GM12873 (cell line): ENCODE data around the gene SH2D7.

ENCODE experiments used
- TF ChIP-seq, protein P1 (sequence below): IDR thresholded peaks from 2 replicates; pipeline ENCODE4 v1.5.1; 2012; ENCODE audit warnings: low read depth, mild to moderate bottlenecking, moderate library complexity, low read length, control low read depth; ENCODE audit not compliant: insufficient read depth; ENCODE audit errors: missing control alignments

The SH2D7 gene

DNA sequence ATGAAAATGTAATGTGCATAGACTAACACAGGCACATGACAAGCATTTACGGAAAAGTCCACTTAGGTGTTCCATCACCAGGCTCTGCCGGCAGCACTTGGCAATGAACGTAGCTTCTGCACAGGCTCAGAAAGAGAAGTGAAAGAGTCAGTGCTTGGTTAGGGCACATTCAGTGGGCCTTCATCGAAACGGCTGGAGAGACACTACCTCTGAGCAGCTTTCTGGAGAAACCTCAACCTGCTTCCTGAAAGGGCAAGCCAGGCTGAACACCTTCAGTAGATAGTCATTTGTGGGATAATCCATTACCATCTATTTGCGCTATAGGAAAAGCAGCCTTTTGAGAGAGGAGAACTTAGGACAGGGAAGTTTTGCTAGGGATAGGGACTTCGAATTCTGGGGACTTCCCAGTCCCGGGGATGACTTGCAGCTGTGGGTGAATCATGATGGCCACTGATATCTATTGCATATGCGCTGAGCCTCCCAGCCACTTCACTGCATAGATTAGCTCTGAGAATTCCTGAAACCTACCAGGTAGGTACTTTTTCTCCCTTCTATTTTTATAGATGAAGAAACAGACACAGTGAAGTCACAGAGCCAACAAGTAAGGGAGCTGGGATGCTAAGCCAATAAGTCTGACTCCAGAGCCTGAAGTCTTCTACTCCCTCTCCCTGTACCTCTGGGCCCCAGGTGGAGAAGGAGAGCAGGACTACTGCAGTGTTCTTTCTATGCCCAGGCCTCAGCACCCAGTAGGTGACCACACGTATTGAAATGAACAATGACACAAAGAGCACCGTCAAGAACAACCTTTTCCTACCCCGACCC, 4.2 kb upstream of the SH2D7 start:
- TF ChIP-seq, protein P1, sequence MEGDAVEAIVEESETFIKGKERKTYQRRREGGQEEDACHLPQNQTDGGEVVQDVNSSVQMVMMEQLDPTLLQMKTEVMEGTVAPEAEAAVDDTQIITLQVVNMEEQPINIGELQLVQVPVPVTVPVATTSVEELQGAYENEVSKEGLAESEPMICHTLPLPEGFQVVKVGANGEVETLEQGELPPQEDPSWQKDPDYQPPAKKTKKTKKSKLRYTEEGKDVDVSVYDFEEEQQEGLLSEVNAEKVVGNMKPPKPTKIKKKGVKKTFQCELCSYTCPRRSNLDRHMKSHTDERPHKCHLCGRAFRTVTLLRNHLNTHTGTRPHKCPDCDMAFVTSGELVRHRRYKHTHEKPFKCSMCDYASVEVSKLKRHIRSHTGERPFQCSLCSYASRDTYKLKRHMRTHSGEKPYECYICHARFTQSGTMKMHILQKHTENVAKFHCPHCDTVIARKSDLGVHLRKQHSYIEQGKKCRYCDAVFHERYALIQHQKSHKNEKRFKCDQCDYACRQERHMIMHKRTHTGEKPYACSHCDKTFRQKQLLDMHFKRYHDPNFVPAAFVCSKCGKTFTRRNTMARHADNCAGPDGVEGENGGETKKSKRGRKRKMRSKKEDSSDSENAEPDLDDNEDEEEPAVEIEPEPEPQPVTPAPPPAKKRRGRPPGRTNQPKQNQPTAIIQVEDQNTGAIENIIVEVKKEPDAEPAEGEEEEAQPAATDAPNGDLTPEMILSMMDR = no peak

DNA sequence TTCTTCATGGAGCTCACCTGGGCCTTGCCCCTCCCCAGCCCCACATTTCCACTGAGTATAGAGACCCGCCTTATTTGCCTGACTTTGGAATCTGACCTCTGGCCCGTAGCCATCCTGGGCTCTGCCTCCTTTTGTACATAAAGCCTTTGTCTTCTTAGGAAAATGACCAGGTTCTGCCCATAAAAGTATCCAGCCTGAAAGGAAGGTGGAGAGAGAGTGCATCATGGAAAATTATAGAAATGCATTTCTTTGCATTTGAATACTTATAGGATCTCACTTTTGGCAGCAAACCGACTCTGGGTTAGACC, 3.6 kb upstream of the SH2D7 start:
- TF ChIP-seq, protein P1 = no peak

DNA sequence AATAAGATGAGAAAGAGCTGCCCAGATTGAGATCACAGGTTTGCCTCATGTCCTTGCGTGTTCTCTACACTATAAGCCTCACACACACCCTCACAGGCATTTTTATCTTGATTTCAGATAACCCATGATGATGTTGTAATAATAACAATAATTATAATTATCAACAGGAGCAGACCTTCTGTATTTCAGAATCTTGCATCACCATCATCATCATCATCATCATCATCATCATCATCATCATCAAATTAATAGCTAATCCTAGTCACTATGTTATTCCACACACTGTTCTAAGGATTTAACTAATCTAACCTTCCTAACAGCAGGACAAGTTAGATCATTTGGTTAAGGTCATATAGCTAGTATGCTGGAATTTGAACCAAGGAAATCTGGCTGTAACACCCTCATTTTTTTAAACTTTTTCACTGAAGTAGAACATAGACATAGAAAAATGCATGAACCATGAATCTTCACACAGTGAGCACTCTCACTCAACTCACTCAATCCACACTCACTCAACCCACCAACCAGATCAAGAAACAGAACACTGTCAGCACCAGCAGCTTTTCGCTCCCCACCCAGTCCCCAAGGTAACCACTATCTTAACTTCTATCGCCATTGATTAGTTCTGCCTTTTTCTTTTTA, 1.8 kb upstream of the SH2D7 start:
- TF ChIP-seq, protein P1 = no peak

DNA sequence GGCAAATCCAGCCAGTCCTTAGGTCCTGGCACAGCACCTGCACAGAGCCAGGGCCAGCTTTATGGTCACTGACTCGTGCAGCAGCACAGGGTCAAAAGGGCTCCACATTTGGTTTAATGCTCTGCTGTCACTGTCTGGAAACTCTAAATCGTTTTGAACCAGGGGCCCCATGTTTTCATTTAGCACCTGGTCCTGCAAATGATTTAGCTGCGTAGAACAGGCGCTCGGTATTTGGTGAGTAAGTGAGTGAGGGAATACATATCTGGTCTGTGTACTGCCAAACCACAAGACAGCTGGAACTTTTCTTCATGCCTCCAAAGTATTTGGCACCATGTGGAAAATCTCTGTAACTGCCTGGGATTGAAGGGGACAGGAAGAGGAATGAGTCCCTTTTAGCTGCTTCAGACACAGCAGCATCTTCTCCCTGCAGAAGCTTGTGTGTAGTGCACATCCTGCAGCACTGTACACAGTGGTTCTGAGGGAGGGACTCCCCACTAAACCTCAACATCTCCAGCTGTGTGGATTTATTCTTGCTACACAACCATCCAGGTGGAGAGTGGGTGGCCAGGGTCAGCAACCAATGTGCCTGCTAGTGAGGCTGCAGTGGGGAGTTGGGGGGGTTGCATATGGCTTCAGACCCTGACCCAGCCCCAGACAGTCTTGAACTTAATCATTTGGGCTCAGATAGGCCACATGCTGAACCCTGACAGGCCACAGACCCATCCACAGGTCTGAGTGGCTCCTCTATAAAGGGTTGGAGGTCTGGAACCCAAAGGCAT, 1.1 kb downstream of the SH2D7 start:
- TF ChIP-seq, protein P1 = no peak

DNA sequence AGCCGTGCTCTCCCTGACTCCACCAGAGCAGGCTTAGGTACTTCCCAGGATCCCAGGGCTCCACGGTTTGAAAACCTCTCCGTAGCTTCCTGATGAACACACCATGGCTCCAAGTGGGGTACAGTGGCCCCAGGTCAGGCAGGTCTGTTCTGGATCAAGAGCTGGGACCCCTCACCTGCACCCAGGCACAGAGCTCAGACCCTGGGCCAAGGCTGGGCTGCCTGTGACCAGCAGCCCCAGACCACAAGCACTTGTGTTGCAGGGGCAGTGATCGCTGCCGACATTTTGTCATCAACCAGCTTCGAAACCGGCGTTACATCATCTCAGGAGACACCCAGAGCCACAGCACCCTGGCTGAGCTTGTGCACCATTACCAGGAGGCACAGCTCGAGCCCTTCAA, 5.3 kb downstream of the SH2D7 start:
- TF ChIP-seq, protein P1 = no peak

DNA sequence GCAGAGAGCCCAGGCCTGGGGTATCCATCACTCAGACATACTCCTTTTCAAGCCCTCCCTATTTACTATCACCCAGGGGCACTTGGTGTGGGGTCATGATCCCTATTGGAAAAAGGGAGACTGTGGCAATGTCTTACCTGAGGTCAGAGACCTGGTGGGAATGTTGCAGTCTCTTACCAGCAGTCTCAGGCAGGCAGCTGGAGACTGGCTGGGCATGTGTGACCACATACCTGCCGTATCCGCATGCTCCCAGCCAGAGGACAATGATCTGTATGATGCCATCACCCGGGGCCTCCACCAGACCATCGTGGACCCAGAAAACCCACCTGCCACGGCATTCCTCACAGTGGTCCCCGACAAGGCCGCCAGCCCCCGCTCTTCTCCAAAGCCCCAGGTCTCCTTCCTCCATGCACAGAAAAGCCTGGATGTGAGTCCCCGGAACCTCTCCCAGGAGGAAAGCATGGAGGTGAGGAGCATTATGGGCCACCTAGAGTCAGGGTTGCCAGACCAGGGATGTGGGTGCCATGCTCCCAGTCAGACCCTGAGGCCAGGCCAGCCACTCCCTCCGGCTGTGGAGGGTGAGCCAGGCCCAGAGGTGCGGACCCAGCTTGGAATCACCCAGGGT, 5.9 kb downstream of the SH2D7 start:
- TF ChIP-seq, protein P1 = no peak

DNA sequence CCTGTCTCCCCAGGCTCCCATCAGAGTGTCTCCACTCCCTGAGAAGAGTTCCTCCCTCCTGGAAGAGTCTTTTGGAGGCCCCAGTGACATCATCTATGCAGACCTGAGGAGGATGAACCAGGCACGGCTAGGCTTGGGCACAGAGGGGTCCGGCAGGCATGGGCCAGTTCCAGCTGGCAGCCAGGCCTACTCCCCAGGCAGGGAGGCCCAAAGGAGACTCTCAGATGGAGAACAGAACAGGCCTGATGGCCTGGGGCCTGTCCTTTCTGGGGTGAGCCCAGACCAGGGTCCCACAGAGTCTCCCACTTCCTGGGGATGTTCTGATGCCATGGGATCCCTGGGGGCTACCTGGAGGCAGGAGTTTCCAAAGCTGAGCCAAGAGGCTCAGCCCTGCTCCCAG, 8.5 kb downstream of the SH2D7 start:
- TF ChIP-seq, protein P1 = no peak
